Gastrocnemius medialis (tissue), 4 donors: ENCODE measurements around the gene C1orf56. TPM values are rescaled to one million over a fixed set of nuclear protein-coding genes. Genes with fewer than 3 reads are reported as not detected.

Experiments used
- ATAC-seq, 2 donors: fragments of 150-250 bp; one replicate each; pipeline ENCODE4 v1.9.1; 2016
- DNase-seq, 2 donors: peaks; one replicate each; pipeline ENCODE4 v3.0.0-alpha.2; 2019
- H3K27ac ChIP-seq, 4 donors: fragments of 200-600 bp; sonication (generic); 1 replicate in 1 of 4; 2 replicates in 3 of 4; pipeline ENCODE4 v1.5.1; 2016 to 2018; ENCODE audit warnings: mild to moderate bottlenecking in 2 of 4, moderate library complexity in 1 of 4
- H3K27me3 ChIP-seq, 3 donors: fragments of 200-600 bp; sonication (generic) in 2 of 3; 1 replicate in 1 of 3; 2 replicates in 2 of 3; pipeline versions ENCODE4 v1.5.1 to v1.6.0; 2016 to 2019; ENCODE audit warnings: mild to moderate bottlenecking in 1 of 3, moderate library complexity in 1 of 3
- H3K36me3 ChIP-seq, 2 donors: fragments of 200-600 bp; sonication (generic) in 1 of 2; one replicate each; pipeline ENCODE4 v1.5.1; 2017 to 2018
- H3K4me1 ChIP-seq, 2 donors: fragments of 200-600 bp; sonication (generic) in 1 of 2; one replicate each; pipeline ENCODE4 v1.5.1; 2016 to 2017; ENCODE audit warnings: mild to moderate bottlenecking in 2 of 2
- H3K4me3 ChIP-seq, 4 donors: fragments of 200-600 bp; sonication (generic) in 3 of 4; 1 replicate in 1 of 4; 2 replicates in 3 of 4; pipeline ENCODE4 v1.5.1; 2016 to 2019; ENCODE audit warnings: mild to moderate bottlenecking in 2 of 4
- H3K9me3 ChIP-seq, 3 donors: fragments of 200-600 bp; sonication (generic) in 2 of 3; 1 replicate in 1 of 3; 2 replicates in 2 of 3; pipeline ENCODE4 v1.5.1; 2016 to 2019
- POLR2A ChIP-seq, 2 donors: fragments of 450-650 bp; IDR thresholded peaks; one replicate each; pipeline ENCODE4 v1.6.1; 2017; ENCODE audit warnings: antibody characterized with exemption in 2 of 2, mild to moderate bottlenecking in 2 of 2, moderate library complexity in 2 of 2
- in situ Hi-C, 4 donors: fragments of 200-750 bp; cut with MboI; loops; one replicate each; pipeline versions ENCODE4 v1.15.0 to v1.8.0; 2017; ENCODE audit warnings: low sequenced_read_pairs in 4 of 4
- intact Hi-C: fragments of 100-400 bp; cut with DNase I; formaldehyde crosslinking; loops from one replicate; pipeline ENCODE4 v1.15.1; 2023; ENCODE audit warnings: low total_unique reads
- total RNA-seq, 4 donors: library from RNA; depleted of rRNA; stranded (reverse); fragments of >200 nt; gene quantifications; one replicate each; pipeline versions ENCODE4 v1.1.0 to v1.2.3, GENCODE V29; 2016
- TF ChIP-seq, protein P1 (sequence below), 5 experiments: fragments of 450-650 bp in 3 of 5; fragments of 200-600 bp in 2 of 5; sonication (generic) in 2 of 5; IDR thresholded peaks in 4 of 5; conservative IDR thresholded peaks in 1 of 5; 1 replicate in 4 of 5; 2 replicates in 1 of 5; pipeline ENCODE4 v1.5.1; 2016 to 2019; ENCODE audit warnings: antibody characterized with exemption in 5 of 5, mild to moderate bottlenecking in 3 of 5, moderate library complexity in 3 of 5

The C1orf56 gene
- total RNA-seq, 4 donors from 2014 or later, result 6.2 to 16.2 (median 12.4) TPM

GRCh38 chr1:151098126-151098525 lies 50.6 kb downstream of the C1orf56 start:
- ATAC-seq (no peak), DNase-seq (no peak)
- intact Hi-C loops (loop anchor here (10.0 kb wide), 1 partner anchor 137 kb away; no protein-coding TSS in a partner anchor), in situ Hi-C loops (loop anchor here in 3 of 4 donors (5.0 kb wide), 2 partner anchors 54 to 59 kb away; partner anchors contain the start of gene TNFAIP8L2 (in 2 of the 3))
- Histone ChIP-seq H3K36me3 (no peaks in the 10 kb centered on the region), H3K27me3 (no peaks in the 10 kb centered on the region), H3K4me1 (no peaks in the 10 kb centered on the region), H3K4me3 (no peak overlapping the region), H3K27ac (no peak overlapping the region), H3K9me3 (no peaks in the 10 kb centered on the region)
- TF ChIP-seq POLR2A (IDR thresholded peaks at IDR 0.05), result no peak
- TF ChIP-seq, protein P1, sequence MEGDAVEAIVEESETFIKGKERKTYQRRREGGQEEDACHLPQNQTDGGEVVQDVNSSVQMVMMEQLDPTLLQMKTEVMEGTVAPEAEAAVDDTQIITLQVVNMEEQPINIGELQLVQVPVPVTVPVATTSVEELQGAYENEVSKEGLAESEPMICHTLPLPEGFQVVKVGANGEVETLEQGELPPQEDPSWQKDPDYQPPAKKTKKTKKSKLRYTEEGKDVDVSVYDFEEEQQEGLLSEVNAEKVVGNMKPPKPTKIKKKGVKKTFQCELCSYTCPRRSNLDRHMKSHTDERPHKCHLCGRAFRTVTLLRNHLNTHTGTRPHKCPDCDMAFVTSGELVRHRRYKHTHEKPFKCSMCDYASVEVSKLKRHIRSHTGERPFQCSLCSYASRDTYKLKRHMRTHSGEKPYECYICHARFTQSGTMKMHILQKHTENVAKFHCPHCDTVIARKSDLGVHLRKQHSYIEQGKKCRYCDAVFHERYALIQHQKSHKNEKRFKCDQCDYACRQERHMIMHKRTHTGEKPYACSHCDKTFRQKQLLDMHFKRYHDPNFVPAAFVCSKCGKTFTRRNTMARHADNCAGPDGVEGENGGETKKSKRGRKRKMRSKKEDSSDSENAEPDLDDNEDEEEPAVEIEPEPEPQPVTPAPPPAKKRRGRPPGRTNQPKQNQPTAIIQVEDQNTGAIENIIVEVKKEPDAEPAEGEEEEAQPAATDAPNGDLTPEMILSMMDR (IDR thresholded peaks at IDR 0.05 in 4 of 5, conservative IDR thresholded peaks at IDR 0.05 in 1 of 5), result no peak

Other genes with a start within 250 kb of the C1orf56 start
- 10 to 100 TPM in 3 of 4 donors, 1 to 10 TPM in 1; 8.4 to 20.2 (median 17.7) TPM for gene CTSK, start 239.5 kb upstream of the C1orf56 start, total RNA-seq
- gene ARNT, start 171.2 kb upstream of the C1orf56 start, total RNA-seq, result 10 to 100 TPM; 35.3 to 74.3 (median 44.7) TPM
- gene CTXND2, start 160.6 kb upstream of the C1orf56 start, total RNA-seq, result not detected
- gene SETDB1, start 121.4 kb upstream of the C1orf56 start, total RNA-seq, result 10 to 100 TPM; 13.7 to 20.8 (median 17.3) TPM
- 10 to 100 TPM; 15.0 to 29.1 (median 24.0) TPM for gene CERS2, start 72.9 kb upstream of the C1orf56 start, total RNA-seq
- not detected for gene ANXA9, start 65.5 kb upstream of the C1orf56 start, total RNA-seq
- gene MINDY1, start 40.8 kb upstream of the C1orf56 start, total RNA-seq, result 10 to 100 TPM; 13.4 to 22.8 (median 19.7) TPM
- gene PRUNE1, start 39.3 kb upstream of the C1orf56 start, total RNA-seq, result 10 to 100 TPM; 24.0 to 35.6 (median 29.1) TPM
- under 1 TPM in 2 of 4 donors, not detected in 2; 0.13 to 0.25 TPM for gene BNIPL, start 11.2 kb upstream of the C1orf56 start, total RNA-seq
- 10 to 100 TPM; 13.2 to 31.7 (median 22.8) TPM for gene CDC42SE1, start 11.9 kb downstream of the C1orf56 start, total RNA-seq
- 1 to 10 TPM; 1.5 to 9.2 (median 5.4) TPM for gene MLLT11, start 12.6 kb downstream of the C1orf56 start, total RNA-seq
- 10 to 100 TPM; 11.9 to 20.5 (median 17.9) TPM for gene GABPB2, start 23.0 kb downstream of the C1orf56 start, total RNA-seq
- 100 to 1,000 TPM in 2 of 4 donors, 10 to 100 TPM in 2; 51.5 to 121 (median 108) TPM for gene SEMA6C, start 98.9 kb downstream of the C1orf56 start, total RNA-seq
- 1 to 10 TPM in 3 of 4 donors, not detected in 1; 1.1 to 3.1 (median 1.4) TPM for gene TNFAIP8L2, start 108.9 kb downstream of the C1orf56 start, total RNA-seq
- 10 to 100 TPM; 11.4 to 14.6 (median 13.7) TPM for gene LYSMD1, start 118.2 kb downstream of the C1orf56 start, total RNA-seq
- 10 to 100 TPM; 17.7 to 56.1 (median 35.6) TPM for gene SCNM1, start 118.4 kb downstream of the C1orf56 start, total RNA-seq
- gene TMOD4, start 128.2 kb downstream of the C1orf56 start, total RNA-seq, result 100 to 1,000 TPM in 3 of 4 donors, 10 to 100 TPM in 1; 58.3 to 315 (median 188) TPM
- gene VPS72, start 142.4 kb downstream of the C1orf56 start, total RNA-seq, result 10 to 100 TPM; 62.2 to 95.8 (median 68.9) TPM
- 10 to 100 TPM; 23.4 to 46.8 (median 36.9) TPM for gene PIP5K1A, start 150.8 kb downstream of the C1orf56 start, total RNA-seq
- gene PSMD4, start 207.0 kb downstream of the C1orf56 start, total RNA-seq, result 100 to 1,000 TPM; 263 to 439 (median 340) TPM
- gene ZNF687, start 234.5 kb downstream of the C1orf56 start, total RNA-seq, result 10 to 100 TPM; 11.9 to 19.6 (median 16.6) TPM